NOMO-1 (cell line): ENCODE data around the gene MMP1.

Experiments used
- DNase-seq, 2 experiments: peaks; one replicate each; lab custom pipeline; 2025; ENCODE audit not compliant: unreplicated experiment in 2 of 2; lab: John Stamatoyannopoulos, UW

Gene MMP1

DNA sequence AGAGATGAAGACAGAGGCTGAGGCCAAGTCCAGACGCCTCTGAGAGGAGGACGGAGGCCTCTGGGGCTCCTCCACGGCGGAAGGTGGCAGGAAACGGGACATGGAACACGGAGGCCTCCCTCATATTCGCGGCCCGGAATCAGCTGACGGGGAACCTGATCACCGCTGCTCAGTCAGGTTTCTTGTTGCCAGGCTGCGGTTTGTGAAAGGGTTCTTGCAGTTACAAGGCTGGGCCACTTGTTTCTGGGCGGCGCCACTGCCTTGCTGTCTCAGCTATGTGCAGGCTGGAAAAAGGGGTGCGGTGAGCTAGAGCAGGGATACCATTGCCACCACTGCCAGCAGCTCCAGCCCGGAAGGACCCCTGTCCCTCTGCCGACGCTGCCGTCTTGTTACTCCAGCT is 10.0 kb upstream of the MMP1 start:
- DNase-seq: no peak

DNA sequence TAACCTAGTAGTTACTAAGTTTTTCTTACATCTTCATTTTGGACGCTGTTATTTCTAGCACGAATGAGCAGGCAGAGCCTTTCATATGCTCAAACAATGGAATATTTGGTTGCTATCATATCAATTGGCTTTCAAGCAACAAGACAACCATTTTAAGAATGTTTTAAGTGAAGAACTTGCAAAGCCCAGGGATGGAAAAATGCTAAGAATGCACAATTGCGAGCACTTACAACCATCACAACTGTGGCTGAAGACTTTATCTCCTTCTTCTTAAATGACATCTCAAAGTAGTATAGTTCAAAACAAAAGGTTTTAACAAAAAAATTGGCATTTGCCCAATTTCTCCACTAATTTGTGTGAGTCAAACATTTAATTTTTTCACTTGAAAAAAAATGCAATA is 8.3 kb upstream of the MMP1 start:
- no peak for DNase-seq

GRCh38 chr11:102802341-102802740 is 4.4 kb upstream of the MMP1 start:
- DNase-seq: no peak

DNA sequence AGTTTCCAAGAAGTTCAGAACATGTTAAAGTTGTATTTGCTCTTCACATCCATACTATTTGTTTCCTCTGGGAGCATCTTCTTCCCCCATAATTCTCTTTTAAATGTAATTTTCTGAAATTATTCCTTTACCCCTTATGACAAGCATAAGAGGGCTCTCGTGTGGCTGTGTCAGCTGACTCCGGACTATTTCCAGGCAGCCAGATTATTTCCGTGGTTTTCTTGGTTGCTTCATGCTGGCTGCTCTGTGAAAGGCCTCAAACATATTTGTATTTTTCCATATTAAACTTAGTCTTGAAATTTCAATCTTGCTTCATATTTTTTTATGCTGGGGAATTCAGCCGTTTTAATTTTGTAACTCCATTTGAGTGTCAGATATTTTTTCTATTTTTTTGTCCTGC is 2.8 kb upstream of the MMP1 start:
- no peak for DNase-seq

DNA sequence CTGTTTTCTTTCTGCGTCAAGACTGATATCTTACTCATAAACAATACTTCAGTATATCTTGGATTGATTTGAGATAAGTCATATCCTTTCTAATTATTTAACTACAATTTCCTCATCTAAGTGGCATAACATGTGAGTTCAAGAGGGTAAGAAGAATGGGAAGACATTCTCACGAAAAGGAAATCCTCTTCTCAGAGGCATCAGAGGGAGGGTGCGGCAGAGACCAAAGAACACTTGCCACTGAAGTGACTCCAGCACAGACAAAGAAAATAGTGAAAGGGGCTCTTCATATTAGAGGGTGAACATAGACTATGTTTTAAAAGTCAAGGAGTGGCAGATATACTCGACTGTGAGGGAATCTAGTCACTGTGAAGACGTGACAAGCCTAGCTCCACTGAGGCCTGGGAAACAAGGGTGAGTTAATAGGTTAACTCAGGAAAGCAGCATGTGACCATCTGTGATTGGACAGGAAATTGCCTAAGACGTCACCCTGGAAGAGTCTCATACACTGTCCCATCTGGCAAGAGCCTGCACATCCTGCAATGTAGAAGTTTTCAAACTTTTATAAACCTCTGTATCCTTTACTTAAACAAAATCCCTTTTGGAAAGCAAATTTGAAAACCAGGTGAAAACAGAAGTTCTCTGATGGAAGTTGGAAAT is 1.9 kb upstream of the MMP1 start:
- no peak for DNase-seq

DNA sequence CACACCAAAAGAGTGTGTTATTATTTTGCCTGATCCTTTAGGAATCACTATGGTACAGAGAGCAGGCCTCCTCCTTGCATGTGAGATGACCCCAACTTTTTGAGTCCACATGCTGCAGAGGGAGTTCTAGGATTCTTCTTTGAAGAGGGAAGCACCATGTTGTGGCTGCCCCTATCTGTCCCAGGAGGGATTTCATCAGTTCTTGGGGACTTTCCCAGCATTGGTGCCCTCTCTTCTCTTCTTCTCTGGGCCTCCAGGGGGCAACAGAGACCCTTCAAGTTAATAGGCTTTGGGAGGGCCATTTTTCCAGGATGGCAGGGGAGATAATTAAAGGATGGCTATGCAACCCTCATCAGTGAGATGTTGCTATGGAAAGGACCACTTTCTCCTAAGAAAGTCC is 3.6 kb downstream of the MMP1 start:
- no peak for DNase-seq

GRCh38 chr11:102793677-102794290 is 4.2 kb downstream of the MMP1 start:
- DNase-seq: no peak

DNA sequence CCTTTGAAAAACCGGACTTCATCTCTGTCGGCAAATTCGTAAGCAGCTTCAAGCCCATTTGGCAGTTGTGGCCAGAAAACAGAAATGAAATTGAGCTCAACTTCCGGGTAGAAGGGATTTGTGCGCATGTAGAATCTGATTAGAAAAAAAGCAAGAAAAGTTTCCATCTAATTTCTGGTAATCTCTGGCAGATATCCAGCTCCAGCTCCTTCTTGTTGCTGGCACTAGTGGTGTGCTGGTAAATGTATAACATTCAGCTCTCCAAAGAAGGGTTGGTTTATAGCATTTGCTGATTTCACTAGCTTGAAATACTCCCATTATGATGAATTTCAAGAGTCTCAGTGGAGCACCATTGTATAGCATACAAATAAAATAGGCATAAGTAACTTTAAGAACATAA is 5.4 kb downstream of the MMP1 start:
- DNase-seq: peak in 1 of 2 experiments; percentile 24

DNA sequence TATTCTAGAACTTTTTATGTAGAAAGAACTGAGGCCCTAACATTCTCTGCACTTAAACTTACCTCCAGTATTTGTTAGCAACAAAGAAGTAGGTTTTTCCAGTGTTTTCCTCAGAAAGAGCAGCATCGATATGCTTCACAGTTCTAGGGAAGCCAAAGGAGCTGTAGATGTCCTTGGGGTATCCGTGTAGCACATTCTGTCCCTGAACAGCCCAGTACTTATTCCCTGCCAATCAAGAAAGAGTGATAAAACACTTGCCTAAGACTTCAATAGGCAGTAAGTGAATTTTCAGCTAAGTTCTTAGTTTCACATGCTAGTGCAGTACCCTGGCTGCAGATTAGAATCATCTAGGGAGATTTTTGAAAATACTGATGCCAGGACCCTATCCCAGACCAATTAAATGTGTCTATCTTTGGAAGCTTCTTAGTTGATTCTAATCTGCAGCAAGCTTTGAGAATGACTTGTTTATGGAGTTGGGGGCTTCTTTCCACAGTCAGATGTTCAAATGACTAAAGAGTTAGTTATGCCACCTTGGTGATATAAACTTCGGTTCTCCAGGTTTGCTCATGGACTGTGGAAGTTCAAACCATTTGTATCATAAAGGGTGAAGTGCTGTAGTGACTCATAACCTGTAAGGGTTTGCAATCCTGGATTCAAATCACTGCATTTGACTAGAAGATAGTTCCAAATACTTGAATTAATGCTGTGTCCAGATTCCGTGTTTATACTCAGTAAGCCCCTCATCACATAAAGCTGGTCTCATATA is 6.5 kb downstream of the MMP1 start:
- DNase-seq: no peak

- DNase-seq: no peak
Measured at GRCh38 chr11:102788334-102788995, 9.5 kb downstream of the MMP1 start.

- no peak for DNase-seq
Measured at GRCh38 chr11:102784380-102784779, 13.6 kb downstream of the MMP1 start.

GRCh38 chr11:102783720-102784119 is 14.2 kb downstream of the MMP1 start:
- DNase-seq: no peak

GRCh38 chr11:102783016-102783415 is 14.9 kb downstream of the MMP1 start:
- DNase-seq: no peak

- DNase-seq: no peak
Measured at GRCh38 chr11:102781676-102782075, 16.3 kb downstream of the MMP1 start.

DNA sequence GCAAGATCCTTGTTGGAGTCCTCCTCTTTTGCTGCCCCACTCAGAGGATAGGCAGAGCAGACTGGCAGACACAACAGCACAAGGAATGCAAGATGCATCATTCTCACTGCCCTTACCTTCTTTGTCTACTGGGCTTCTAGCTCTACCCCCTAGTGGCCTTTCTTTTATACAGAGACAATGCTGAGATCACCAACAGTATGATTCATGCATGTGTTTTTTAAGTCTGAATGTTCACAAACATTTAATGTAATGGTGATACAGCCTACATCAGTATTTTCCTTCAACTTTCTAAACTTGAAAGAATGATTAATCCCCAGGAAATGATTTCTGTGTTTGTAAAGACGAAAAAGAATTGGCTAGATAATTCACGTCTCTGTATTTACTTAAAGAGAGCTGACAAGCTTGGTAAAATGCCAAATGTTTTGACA is 17.5 kb downstream of the MMP1 start, which contains the start of gene MMP10:
Gene MMP10, minus strand, starts transcription at position 138 of the 428 bp plus-strand sequence. Its CDS starts 37 bp downstream, at position 101.
- no peak for DNase-seq

- DNase-seq: no peak
Measured at GRCh38 chr11:102776454-102776853, 21.5 kb downstream of the MMP1 start.

DNA sequence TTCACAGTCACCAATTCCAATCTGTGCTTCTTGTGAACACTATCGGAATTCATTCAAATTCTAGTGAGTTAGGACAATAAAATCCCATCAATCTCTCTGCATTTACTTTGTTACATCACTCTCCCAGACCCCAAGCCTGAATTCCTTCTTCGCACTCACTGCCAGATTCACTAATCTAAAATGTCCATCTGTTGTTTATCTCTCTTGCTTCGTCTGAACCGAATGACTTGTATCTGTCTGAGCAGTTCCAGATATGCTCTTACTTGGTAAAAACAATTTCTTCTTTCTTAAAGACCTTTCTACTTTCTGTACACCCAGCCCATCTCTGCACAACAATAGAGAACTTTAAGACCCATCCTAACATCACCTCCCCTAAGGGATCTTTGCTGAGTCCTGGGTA is 24.6 kb downstream of the MMP1 start:
- no peak for DNase-seq

DNA sequence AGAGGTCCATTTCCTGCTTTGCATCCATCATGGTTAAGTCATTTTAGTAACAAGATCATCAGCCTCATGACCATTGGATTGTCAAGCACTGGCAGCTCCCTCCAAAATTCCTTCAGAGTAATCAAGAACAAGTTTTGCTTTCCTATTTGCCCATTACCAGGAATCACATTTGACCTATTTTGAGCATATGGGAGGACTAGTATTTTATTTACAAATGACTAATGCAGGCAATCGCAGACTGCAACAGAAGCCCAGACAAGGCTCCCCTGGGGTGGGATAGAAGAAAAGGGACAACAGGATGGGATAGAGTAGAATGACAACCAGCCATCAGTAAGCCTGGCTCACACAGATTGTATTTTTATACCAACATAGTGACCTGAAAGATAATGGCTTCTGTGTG is 26.6 kb downstream of the MMP1 start:
- no peak for DNase-seq

DNA sequence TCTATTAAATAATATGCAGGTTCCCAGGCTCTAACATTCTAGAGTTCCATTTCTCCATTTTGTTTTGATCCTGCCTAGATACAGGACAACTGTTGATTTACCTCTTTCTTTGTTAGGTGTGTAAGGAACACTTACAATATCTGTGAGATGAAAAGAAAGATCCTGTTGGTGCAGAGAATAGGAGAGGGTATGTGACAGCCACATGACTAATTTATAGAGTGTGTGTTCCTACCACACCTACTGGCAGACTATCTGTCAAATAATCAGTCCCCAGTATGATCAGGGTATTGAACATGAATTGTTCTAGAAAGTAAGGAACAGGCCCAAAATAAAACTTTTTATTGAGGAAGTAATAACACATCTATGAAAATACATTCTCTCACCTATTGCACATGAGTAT is 27.8 kb downstream of the MMP1 start:
- DNase-seq: no peak

DNA sequence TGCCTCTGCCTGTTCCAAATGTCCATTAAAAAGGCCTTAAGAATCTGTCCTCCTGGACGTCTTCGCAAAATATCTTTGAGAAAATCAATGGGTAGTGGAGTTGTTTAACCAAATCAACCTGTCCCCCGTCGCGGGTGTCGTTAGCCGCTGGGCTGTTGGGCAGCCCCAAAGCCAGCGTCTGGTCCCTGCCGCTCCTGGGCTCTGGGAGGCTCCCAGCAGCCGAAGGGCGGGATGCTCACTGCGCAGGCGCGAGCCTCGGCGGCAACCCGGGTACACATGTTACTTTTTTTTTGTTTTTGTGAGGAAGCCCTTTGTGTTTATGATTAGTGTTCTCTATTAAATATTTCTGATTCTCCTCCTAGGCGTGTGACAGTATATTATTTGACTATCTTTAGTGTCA is 30.2 kb downstream of the MMP1 start:
- DNase-seq: no peak

- no peak for DNase-seq
Measured at GRCh38 chr11:102763440-102763839, 34.5 kb downstream of the MMP1 start.
